Cardiac muscle cell (in vitro differentiated cells and primary cell): ENCODE data around the gene NIN. TPM values are rescaled to one million over a fixed set of nuclear protein-coding genes. Genes with fewer than 3 reads are reported as not detected.

Experiments used
- DNase-seq, 2 donors: peaks; one replicate each; pipeline versions ENCODE4 v3.0.0 to v3.0.0-alpha.2; 2010 to 2017; ENCODE audit warnings: low read depth in 1 of 2, low spot score in 1 of 2
- H3K27ac ChIP-seq: fragments of 200-600 bp; sonication (generic); 2 replicates; pipeline ENCODE4 v1.5.1; 2016
- H3K27me3 ChIP-seq: fragments of 200-600 bp; sonication (generic); 2 replicates; pipeline ENCODE4 v1.6.0; 2016; ENCODE audit warnings: control low read depth
- H3K36me3 ChIP-seq: fragments of 200-600 bp; sonication (generic); 2 replicates; pipeline ENCODE4 v1.5.1; 2016; ENCODE audit warnings: control low read depth
- H3K4me1 ChIP-seq: fragments of 200-600 bp; sonication (generic); 2 replicates; pipeline ENCODE4 v1.8.1; 2017; ENCODE audit warnings: low read depth, mild to moderate bottlenecking, mixed run types
- H3K4me3 ChIP-seq: fragments of 200-600 bp; sonication (generic); 2 replicates; pipeline ENCODE4 v1.5.1; 2016; ENCODE audit warnings: mild to moderate bottlenecking
- H3K9me3 ChIP-seq: fragments of 200-600 bp; sonication (generic); 2 replicates; pipeline ENCODE4 v1.5.1; 2017; ENCODE audit warnings: low read depth, mild to moderate bottlenecking, control low read depth
- polyA plus RNA-seq: library from polyadenylated mRNA; unstranded; fragments of >200 nt; fragmentation: Nextera tagmentation; extraction: Ambion mirVana; gene quantifications from 2 replicates; pipeline ENCODE4 v1.2.1, GENCODE V29; 2016
- total RNA-seq: library from RNA; depleted of rRNA; stranded (reverse); fragments of >200 nt; gene quantifications from 2 replicates; pipeline ENCODE4 v1.2.3, GENCODE V29; 2016
- TF ChIP-seq, protein P1 (sequence below): IDR thresholded peaks from 2 replicates; pipeline ENCODE4 v1.5.1; 2012; ENCODE audit warnings: low read depth, mild to moderate bottlenecking, low read length

NIN gene
- total and polyA plus RNA-seq, 2 experiments from 2014 or later, result 12.1 to 35.5 TPM

DNA sequence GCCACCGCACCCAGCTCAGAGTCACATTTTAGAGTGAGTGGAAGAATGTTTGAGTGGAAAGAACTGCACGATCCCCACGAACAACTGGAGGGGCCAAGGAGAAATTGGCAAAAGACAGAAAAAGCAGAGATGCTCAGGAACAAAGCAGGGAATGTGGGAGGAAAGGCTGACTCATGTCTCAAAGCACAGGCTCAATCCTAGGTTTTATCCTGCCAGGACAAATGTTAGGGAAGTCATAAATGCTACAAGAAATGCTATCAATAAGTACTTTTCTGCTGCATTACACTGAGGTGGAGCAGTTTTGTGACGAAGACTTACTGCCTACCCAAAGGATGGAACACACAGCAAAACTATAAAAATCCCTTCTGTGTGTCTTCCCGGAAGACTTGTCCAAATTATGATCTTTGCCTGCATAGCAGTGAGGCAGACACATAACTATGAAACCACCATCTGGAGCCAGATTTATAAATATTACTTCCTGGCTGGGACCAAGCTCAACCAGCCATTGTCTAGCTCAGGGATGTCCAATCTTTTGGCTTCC, 26.7 kb downstream of the NIN start:
- peak in 1 of 2 donors; percentile 69 for DNase-seq
- H3K27ac ChIP-seq, result no peak overlapping the region
- no peaks in the 10 kb centered on the region for H3K36me3 ChIP-seq
- TF ChIP-seq, protein P1, sequence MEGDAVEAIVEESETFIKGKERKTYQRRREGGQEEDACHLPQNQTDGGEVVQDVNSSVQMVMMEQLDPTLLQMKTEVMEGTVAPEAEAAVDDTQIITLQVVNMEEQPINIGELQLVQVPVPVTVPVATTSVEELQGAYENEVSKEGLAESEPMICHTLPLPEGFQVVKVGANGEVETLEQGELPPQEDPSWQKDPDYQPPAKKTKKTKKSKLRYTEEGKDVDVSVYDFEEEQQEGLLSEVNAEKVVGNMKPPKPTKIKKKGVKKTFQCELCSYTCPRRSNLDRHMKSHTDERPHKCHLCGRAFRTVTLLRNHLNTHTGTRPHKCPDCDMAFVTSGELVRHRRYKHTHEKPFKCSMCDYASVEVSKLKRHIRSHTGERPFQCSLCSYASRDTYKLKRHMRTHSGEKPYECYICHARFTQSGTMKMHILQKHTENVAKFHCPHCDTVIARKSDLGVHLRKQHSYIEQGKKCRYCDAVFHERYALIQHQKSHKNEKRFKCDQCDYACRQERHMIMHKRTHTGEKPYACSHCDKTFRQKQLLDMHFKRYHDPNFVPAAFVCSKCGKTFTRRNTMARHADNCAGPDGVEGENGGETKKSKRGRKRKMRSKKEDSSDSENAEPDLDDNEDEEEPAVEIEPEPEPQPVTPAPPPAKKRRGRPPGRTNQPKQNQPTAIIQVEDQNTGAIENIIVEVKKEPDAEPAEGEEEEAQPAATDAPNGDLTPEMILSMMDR, result no peak
- H3K4me3 ChIP-seq, result no peak overlapping the region
- H3K4me1 ChIP-seq, result no peaks in the 10 kb centered on the region
- H3K9me3 ChIP-seq, result no peaks in the 10 kb centered on the region
- no peaks in the 10 kb centered on the region for H3K27me3 ChIP-seq

DNA sequence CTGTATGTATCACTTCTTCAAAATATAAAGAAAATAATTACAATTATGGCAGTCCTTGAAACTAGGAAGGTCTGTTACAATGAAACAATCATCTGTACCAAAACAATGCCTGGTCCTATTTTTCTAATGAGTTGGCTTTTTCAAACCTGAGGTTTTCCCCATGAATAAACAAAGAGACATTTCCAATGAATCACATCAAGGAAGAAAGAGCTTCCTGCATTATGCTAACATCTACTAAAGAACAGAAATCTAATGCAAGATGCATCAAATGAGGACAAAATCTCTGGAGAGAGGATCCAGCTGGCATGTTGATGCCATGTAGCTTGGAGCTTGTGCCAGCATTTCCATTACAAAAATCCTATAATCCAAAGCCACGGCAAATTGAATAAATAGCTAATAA, 29.3 kb downstream of the NIN start:
- Histone ChIP-seq H3K9me3 (no peaks in the 10 kb centered on the region), H3K4me3 (no peak overlapping the region), H3K4me1 (no peaks in the 10 kb centered on the region), H3K27me3 (no peaks in the 10 kb centered on the region), H3K36me3 (no peaks in the 10 kb centered on the region), H3K27ac (no peak overlapping the region)
- DNase-seq, result no peak
- TF ChIP-seq, protein P1, result no peak

DNA sequence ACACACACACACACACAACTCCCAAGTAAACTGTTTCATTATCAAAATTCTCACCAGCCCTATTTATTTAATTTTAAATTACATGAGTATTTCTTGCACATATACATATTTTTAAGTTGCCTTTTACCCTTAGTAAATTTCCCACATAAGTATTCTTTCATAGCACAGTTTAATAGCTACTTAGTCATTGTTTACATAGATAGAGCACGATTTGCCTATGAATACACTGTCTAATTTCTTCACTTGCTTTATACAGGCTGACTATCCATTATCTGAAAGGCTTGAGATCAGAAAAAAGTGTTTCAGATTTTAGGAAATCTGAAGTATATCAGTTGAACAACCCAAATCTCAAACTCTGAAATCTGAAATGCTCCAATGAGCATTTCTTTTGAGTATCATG, 30.9 kb downstream of the NIN start:
- Histone ChIP-seq H3K9me3 (no peaks in the 10 kb centered on the region), H3K27ac (no peak overlapping the region), H3K36me3 (no peaks in the 10 kb centered on the region), H3K4me3 (no peak overlapping the region), H3K27me3 (no peaks in the 10 kb centered on the region), H3K4me1 (no peaks in the 10 kb centered on the region)
- no peak for DNase-seq
- TF ChIP-seq, protein P1, result no peak

DNA sequence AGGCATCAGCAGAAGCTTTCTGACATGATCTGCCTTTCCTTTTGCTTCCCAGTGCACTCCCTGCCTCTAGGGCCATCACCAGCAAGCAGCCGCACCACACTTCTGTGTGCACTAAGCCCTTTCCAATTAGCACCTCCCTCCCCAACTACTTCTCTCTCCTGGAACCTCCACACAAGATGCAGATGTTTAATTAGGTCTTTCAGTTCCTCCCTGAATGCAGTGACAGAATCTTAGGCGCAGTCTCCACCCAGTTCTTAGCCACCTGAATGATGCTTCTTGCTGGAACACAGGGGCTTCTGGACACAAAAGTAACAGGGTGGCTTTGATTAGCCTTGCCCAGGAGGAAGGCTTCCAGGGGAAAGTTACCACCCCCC, 32.9 kb downstream of the NIN start:
- Histone ChIP-seq H3K4me1 (peaks cover 5% of the 10 kb centered on the region), H3K4me3 (no peak overlapping the region), H3K9me3 (no peaks in the 10 kb centered on the region), H3K36me3 (no peaks in the 10 kb centered on the region), H3K27me3 (no peaks in the 10 kb centered on the region), H3K27ac (no peak overlapping the region)
- no peak for DNase-seq
- TF ChIP-seq, protein P1, result no peak

DNA sequence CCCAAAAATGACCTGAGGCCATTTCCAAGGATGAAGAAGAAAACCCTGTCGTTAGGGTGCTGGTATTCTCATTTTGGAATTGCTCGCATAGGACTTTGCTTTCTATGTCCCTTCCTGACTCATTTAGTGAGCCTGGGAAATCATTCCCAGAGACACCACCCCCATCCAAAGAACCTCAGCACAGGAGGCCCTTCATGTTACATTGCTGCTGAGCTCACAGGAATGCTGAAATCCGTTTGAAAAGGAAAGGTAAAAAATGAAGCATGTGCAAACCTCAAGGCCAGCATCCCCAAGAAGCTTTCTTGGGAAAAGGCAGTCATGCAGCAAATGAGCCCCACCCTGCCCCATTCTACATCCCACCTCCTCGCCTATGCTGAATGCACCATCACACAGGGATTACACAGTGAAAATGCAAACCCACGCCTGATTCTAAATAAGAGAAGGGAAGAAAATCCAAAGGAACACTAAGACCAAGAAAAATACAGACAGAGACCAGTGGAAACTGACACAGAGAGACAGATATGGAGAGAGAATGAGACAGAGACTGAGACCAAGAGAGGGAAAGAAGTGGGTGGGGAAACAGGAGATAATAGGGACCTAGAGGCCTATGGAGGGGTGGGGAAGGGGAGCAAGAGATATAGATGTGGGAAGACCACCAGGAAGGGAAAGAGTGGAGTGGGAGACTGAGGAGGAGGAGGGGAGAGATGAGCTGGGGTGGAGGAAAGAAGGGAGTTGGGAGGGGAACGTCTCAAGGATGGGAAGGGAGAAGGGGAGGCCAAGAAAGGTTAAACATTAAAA, 33.5 kb downstream of the NIN start:
- Histone ChIP-seq H3K4me3 (no peak overlapping the region), H3K4me1 (peaks cover 11% of the 10 kb centered on the region), H3K9me3 (no peaks in the 10 kb centered on the region), H3K27me3 (no peaks in the 10 kb centered on the region), H3K36me3 (no peaks in the 10 kb centered on the region), H3K27ac (no peak overlapping the region)
- TF ChIP-seq, protein P1, result no peak
- no peak for DNase-seq
